Peyer's patch (tissue), 4 donors: ENCODE data around the gene CCDC117. TPM values are rescaled to one million over a fixed set of nuclear protein-coding genes. Genes with fewer than 3 reads are reported as not detected.

Source experiments
- DNase-seq, 3 donors: peaks; one replicate each; pipeline ENCODE4 v3.0.0-alpha.2; 2017 to 2019
- H3K27ac ChIP-seq, 4 donors: fragments of 200-600 bp; sonication (generic); one replicate each; pipeline ENCODE4 v1.5.1; 2016 to 2019
- H3K27me3 ChIP-seq, 2 donors: fragments of 200-600 bp; sonication (generic); one replicate each; pipeline ENCODE4 v1.5.1; 2019
- H3K36me3 ChIP-seq, 3 donors: fragments of 200-600 bp; sonication (generic); one replicate each; pipeline ENCODE4 v1.5.1; 2016 to 2019
- H3K4me1 ChIP-seq, 4 donors: fragments of 200-600 bp; sonication (generic); one replicate each; pipeline ENCODE4 v1.5.1; 2016 to 2019
- H3K4me3 ChIP-seq, 4 donors: fragments of 200-600 bp; sonication (generic); 1 replicate in 3 of 4; 2 replicates in 1 of 4; pipeline ENCODE4 v1.5.1; 2016 to 2019; ENCODE audit warnings: mild to moderate bottlenecking in 1 of 4
- H3K9me3 ChIP-seq, 4 donors: fragments of 200-600 bp; sonication (generic); one replicate each; pipeline ENCODE4 v1.5.1; 2016 to 2019; ENCODE audit warnings: mild to moderate bottlenecking in 1 of 4
- CTCF ChIP-seq, 6 experiments: fragments of 450-650 bp in 4 of 6; fragments of 200-600 bp in 2 of 6; sonication (generic) in 1 of 6; IDR thresholded peaks; one replicate each; pipeline ENCODE4 v1.5.1; 2017 to 2019; ENCODE audit warnings: antibody characterized with exemption in 6 of 6, mild to moderate bottlenecking in 3 of 6, moderate library complexity in 1 of 6
- POLR2A ChIP-seq, 2 donors: fragments of 450-650 bp; IDR thresholded peaks; one replicate each; pipeline ENCODE4 v1.5.1; 2017; ENCODE audit warnings: antibody characterized with exemption in 2 of 2, mild to moderate bottlenecking in 2 of 2, moderate library complexity in 2 of 2
- total RNA-seq, 4 donors: library from RNA; depleted of rRNA; stranded (reverse); fragments of >200 nt; gene quantifications; one replicate each; pipeline ENCODE4 v1.1.0, GENCODE V29; 2016

The CCDC117 gene
- total RNA-seq, 4 donors from 2014 or later = 6.3 to 23.9 (median 14.2) TPM

GRCh38 chr22:28812516-28812915 lies 40.0 kb downstream of the CCDC117 start:
- no peaks in the 10 kb centered on the region for H3K9me3 ChIP-seq
- H3K27me3 ChIP-seq = no peaks in the 10 kb centered on the region
- H3K36me3 ChIP-seq = no peaks in the 10 kb centered on the region
- H3K4me1 ChIP-seq = peaks cover 0 to 15% (median 3%) of the 10 kb centered on the region in 4 donors
- no peak overlapping the region for H3K4me3 ChIP-seq
- DNase-seq = no peak
- TF ChIP-seq CTCF (IDR thresholded peaks at IDR 0.05) = no peak
- no peak for TF ChIP-seq POLR2A (IDR thresholded peaks at IDR 0.05)
- peak overlapping the region in 2 of 4 donors; percentile 55 to 65 for H3K27ac ChIP-seq

GRCh38 chr22:28813772-28814518 lies 41.5 kb downstream of the CCDC117 start:
- H3K27ac ChIP-seq = peak overlapping the region in 2 of 4 donors; percentile 31 to 44
- peak in 1 of 3 donors; percentile 50 for DNase-seq

GRCh38 chr22:28815111-28815510 lies 42.6 kb downstream of the CCDC117 start:
- Histone ChIP-seq H3K27ac (no peak overlapping the region), H3K4me3 (no peak overlapping the region), H3K27me3 (no peaks in the 10 kb centered on the region), H3K36me3 (no peaks in the 10 kb centered on the region), H3K9me3 (no peaks in the 10 kb centered on the region), H3K4me1 (peaks cover 0 to 41% (median 5%) of the 10 kb centered on the region in 4 donors)
- peak in 1 of 3 donors; percentile 28 for DNase-seq
- no peak for TF ChIP-seq CTCF (IDR thresholded peaks at IDR 0.05)

More at GRCh38 chr22:28813772-28814518, 41.5 kb downstream of the CCDC117 start:
- H3K36me3 ChIP-seq = no peaks in the 10 kb centered on the region
- H3K27me3 ChIP-seq = no peaks in the 10 kb centered on the region
- H3K4me1 ChIP-seq = peaks cover 0 to 29% (median 3%) of the 10 kb centered on the region in 4 donors
- H3K4me3 ChIP-seq = no peak overlapping the region
- no peaks in the 10 kb centered on the region for H3K9me3 ChIP-seq
- TF ChIP-seq POLR2A (IDR thresholded peaks at IDR 0.05) (no peak), CTCF (IDR thresholded peaks at IDR 0.05) (no peak)

- DNase-seq = peak in 1 of 3 donors; percentile 34
- H3K27me3 ChIP-seq = no peaks in the 10 kb centered on the region
- H3K4me1 ChIP-seq = peaks cover 0 to 43% (median 3%) of the 10 kb centered on the region in 4 donors
- no peak overlapping the region for H3K27ac ChIP-seq
- no peaks in the 10 kb centered on the region for H3K36me3 ChIP-seq
- H3K4me3 ChIP-seq = no peak overlapping the region
- TF ChIP-seq POLR2A (IDR thresholded peaks at IDR 0.05) (no peak), CTCF (IDR thresholded peaks at IDR 0.05) (no peak)
- H3K9me3 ChIP-seq = no peaks in the 10 kb centered on the region
Measured at GRCh38 chr22:28815729-28816128, 43.2 kb downstream of the CCDC117 start.

GRCh38 chr22:28817064-28817463 lies 44.6 kb downstream of the CCDC117 start:
- Histone ChIP-seq H3K27ac (no peak overlapping the region), H3K36me3 (no peaks in the 10 kb centered on the region), H3K4me3 (no peak overlapping the region), H3K27me3 (no peaks in the 10 kb centered on the region), H3K9me3 (no peaks in the 10 kb centered on the region), H3K4me1 (peaks cover 0 to 34% (median 2%) of the 10 kb centered on the region in 4 donors)
- TF ChIP-seq POLR2A (IDR thresholded peaks at IDR 0.05) = no peak
- no peak for TF ChIP-seq CTCF (IDR thresholded peaks at IDR 0.05)
- peak in 1 of 3 donors; percentile 2 for DNase-seq
